Activated B cell treated with CpG ODN at 0.5 μM for 24 hours (primary cell): ENCODE data around the gene ANKRD55. TPM values are rescaled to one million over a fixed set of nuclear protein-coding genes. Genes with fewer than 3 reads are reported as not detected.
"Not testable (repeated sequence)": the region's sequence is repeated elsewhere in the genome, so short reads cannot be mapped to it uniquely, and the experiment has no call there.

Experiments
- ATAC-seq: fragments of 200-7000 bp; cut with Tn5 transposase; one replicate; pipeline ENCODE4 v1.10.0; 2021; ENCODE audit warnings: low read depth, mild to moderate bottlenecking, moderate library complexity
- CTCF ChIA-PET: fragments of 350-600 bp; sonication (Branson Sonifier 250); formaldehyde crosslinking; loops from one replicate; lab custom pipeline; 2021; ENCODE audit warnings: antibody characterized with exemption; lab: Charles Lee
- POLR2A ChIA-PET: fragments of 350-600 bp; sonication (Branson Sonifier 250); formaldehyde crosslinking; loops from one replicate; lab custom pipeline; 2021; ENCODE audit warnings: antibody characterized with exemption; lab: Charles Lee
- DNase-seq: peaks from one replicate; pipeline ENCODE4 v3.0.0; 2022
- H3K27ac Mint-ChIP-seq: one replicate; pipeline ENCODE4 v1.8.0; 2020; ENCODE audit warnings: mixed read lengths
- H3K27me3 Mint-ChIP-seq: one replicate; pipeline ENCODE4 v1.8.0; 2021; ENCODE audit warnings: mixed read lengths
- H3K36me3 Mint-ChIP-seq: one replicate; pipeline ENCODE4 v1.8.0; 2021; ENCODE audit warnings: low read depth, mixed read lengths
- H3K4me1 Mint-ChIP-seq: one replicate; pipeline ENCODE4 v1.8.0; 2021; ENCODE audit warnings: mixed read lengths
- H3K4me3 Mint-ChIP-seq: one replicate; pipeline ENCODE4 v1.8.0; 2020; ENCODE audit warnings: mild to moderate bottlenecking, mixed read lengths
- H3K9me3 Mint-ChIP-seq: one replicate; pipeline ENCODE4 v1.8.0; 2020; ENCODE audit warnings: mixed read lengths
- intact Hi-C: fragments of 100-400 bp; cut with micrococcal nuclease; formaldehyde crosslinking; loops from one replicate; pipeline ENCODE4 v1.15.1; 2024
- total RNA-seq: library from RNA; stranded (reverse); gene quantifications from 2 replicates; pipeline ENCODE4 v1.2.3, GENCODE V29; 2022
- TF ChIP-seq, protein P1 (sequence below): fragments of 200-600 bp; IDR thresholded peaks from one replicate; pipeline ENCODE4 v1.8.0; 2022; ENCODE audit warnings: antibody characterized with exemption, mild to moderate bottlenecking

The ANKRD55 gene
- total RNA-seq, 1 donor from 2014 or later, result not detected

GRCh38 chr5:56105511-56106291, 127.4 kb downstream of the ANKRD55 start:
- H3K27ac Mint-ChIP-seq, result no peak overlapping the region
- intact Hi-C loops, result no loop called here
- H3K36me3 Mint-ChIP-seq, result no peaks in the 10 kb centered on the region
- peaks cover 10% of the 10 kb centered on the region for H3K27me3 Mint-ChIP-seq
- no peaks in the 10 kb centered on the region for H3K4me1 Mint-ChIP-seq
- H3K9me3 Mint-ChIP-seq, result no peaks in the 10 kb centered on the region
- H3K4me3 Mint-ChIP-seq, result no peak overlapping the region
- ChIA-PET POLR2A (no interaction called here), CTCF (no interaction called here)
- DNase-seq, result no peak
- ATAC-seq, result no peak
- TF ChIP-seq, protein P1, sequence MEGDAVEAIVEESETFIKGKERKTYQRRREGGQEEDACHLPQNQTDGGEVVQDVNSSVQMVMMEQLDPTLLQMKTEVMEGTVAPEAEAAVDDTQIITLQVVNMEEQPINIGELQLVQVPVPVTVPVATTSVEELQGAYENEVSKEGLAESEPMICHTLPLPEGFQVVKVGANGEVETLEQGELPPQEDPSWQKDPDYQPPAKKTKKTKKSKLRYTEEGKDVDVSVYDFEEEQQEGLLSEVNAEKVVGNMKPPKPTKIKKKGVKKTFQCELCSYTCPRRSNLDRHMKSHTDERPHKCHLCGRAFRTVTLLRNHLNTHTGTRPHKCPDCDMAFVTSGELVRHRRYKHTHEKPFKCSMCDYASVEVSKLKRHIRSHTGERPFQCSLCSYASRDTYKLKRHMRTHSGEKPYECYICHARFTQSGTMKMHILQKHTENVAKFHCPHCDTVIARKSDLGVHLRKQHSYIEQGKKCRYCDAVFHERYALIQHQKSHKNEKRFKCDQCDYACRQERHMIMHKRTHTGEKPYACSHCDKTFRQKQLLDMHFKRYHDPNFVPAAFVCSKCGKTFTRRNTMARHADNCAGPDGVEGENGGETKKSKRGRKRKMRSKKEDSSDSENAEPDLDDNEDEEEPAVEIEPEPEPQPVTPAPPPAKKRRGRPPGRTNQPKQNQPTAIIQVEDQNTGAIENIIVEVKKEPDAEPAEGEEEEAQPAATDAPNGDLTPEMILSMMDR, result no peak

DNA sequence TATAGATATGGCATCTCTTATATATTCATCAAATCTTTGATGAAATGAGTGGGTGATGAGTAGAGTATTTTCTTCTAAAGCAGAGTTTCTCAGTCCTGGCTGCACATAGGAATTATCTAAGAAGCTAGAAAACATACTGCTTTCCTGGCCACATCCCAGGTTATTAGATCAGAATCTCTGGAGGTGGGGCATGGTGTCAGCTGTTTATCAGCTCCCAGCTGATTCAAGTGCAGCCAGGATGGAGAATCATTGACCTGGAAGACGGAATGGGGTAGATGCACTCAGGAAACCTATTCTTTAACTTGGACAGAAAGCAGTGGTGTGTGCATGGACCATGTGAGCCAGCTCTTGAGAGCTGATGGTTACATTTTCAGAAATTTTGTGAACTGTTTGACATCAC, 130.2 kb downstream of the ANKRD55 start:
- TF ChIP-seq, protein P1, result no peak
- CTCF ChIA-PET, result no interaction called here
- POLR2A ChIA-PET, result no interaction called here
- Mint-ChIP-seq H3K27me3 (peaks cover 10% of the 10 kb centered on the region), H3K4me3 (no peak overlapping the region), H3K27ac (no peak overlapping the region), H3K4me1 (no peaks in the 10 kb centered on the region), H3K36me3 (no peaks in the 10 kb centered on the region), H3K9me3 (no peaks in the 10 kb centered on the region)
- no peak for ATAC-seq
- intact Hi-C loops, result no loop called here
- DNase-seq, result no peak

DNA sequence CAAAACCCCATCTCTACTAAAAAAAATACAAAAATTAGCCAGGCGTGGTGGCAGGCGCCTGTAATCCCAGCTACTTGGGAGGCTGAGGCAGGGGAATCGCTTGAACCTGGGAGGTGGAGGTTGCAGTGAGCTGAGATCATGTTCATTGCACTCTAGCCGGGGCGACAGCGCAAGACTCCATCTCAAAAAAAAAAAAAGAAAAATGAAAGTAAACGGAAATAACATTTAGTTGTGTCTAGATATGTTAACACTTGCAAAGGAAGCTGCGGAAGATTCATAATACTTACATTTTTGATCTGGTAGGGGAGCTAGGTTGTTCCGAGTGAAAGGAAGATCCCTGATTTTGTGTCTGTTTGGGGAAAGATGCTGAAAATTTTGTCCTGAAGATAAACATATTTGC, 130.9 kb downstream of the ANKRD55 start:
- H3K27ac Mint-ChIP-seq, POLR2A ChIA-PET, H3K9me3 Mint-ChIP-seq, CTCF ChIA-PET, H3K36me3 Mint-ChIP-seq, H3K4me3 Mint-ChIP-seq, intact Hi-C loops, H3K4me1 Mint-ChIP-seq, ATAC-seq, DNase-seq, H3K27me3 Mint-ChIP-seq: not testable (repeated sequence)

GRCh38 chr5:56101180-56101579, 131.9 kb downstream of the ANKRD55 start:
- TF ChIP-seq, protein P1, result no peak
- Mint-ChIP-seq H3K4me3 (no peak overlapping the region), H3K4me1 (no peaks in the 10 kb centered on the region), H3K27ac (no peak overlapping the region), H3K36me3 (no peaks in the 10 kb centered on the region), H3K27me3 (peaks cover 9% of the 10 kb centered on the region), H3K9me3 (no peaks in the 10 kb centered on the region)
- no peak for ATAC-seq
- ChIA-PET POLR2A (no interaction called here), CTCF (no interaction called here)
- intact Hi-C loops, result no loop called here
- no peak for DNase-seq

DNA sequence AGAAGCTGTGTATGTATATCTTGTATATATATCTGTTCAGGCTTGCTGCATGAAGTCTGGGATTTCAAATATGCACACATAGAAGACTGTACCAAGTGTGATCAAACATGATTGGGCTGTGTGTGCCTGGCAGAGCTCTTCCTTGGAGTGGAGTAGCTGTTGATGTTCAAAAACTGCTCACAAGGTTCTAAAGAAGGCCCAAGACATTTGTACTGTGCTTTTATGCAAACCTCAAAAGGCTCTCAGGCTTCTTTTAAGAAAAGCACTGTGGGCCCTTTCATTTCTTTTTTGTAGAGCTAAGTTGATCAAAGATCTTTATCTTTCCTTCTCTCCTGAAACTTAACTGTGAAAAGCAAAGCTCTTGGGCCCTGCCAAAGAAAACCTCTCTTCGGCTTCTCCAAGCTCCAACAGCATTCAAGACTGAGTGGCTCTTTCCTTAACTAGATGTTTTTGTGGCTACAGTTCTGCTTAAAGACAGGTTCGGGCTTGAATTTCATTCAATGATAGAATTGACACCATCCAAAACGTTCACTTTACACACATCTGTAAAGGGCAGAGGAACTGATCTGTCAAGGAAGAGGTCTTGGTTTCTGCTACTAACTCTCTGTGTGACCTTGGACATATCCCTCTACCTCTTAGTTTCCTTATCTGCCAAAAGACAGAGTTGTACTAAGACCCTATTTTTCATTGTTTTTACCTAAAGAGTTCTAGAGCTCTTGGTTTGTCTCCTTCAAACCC, 132.5 kb downstream of the ANKRD55 start:
- intact Hi-C loops, result no loop called here
- Mint-ChIP-seq H3K27ac (no peak overlapping the region), H3K27me3 (peaks cover 9% of the 10 kb centered on the region), H3K4me3 (no peak overlapping the region), H3K4me1 (no peaks in the 10 kb centered on the region), H3K36me3 (no peaks in the 10 kb centered on the region), H3K9me3 (no peaks in the 10 kb centered on the region)
- TF ChIP-seq, protein P1, result no peak
- ChIA-PET POLR2A (no interaction called here), CTCF (no interaction called here)
- DNase-seq, result no peak
- ATAC-seq, result no peak
